Right renal pelvis (tissue), 4 donors: ENCODE data around the gene SLC9A8. TPM values are rescaled to one million over a fixed set of nuclear protein-coding genes. Genes with fewer than 3 reads are reported as not detected.

Source experiments
- DNase-seq, 4 donors: peaks; one replicate each; pipeline ENCODE4 v3.0.0-alpha.2; 2013; ENCODE audit warnings: low read depth in 4 of 4, low spot score in 3 of 4, missing footprints in 1 of 4
- polyA plus RNA-seq, 4 donors: library from polyadenylated mRNA; unstranded; fragments of 120-200 nt; gene quantifications; one replicate each; pipeline ENCODE4 v1.2.1, GENCODE V29; 2013; ENCODE audit not compliant: insufficient read length in 4 of 4

SLC9A8 gene
- polyA plus RNA-seq, 4 donors, result 8.1 to 9.8 (median 8.7) TPM

DNA sequence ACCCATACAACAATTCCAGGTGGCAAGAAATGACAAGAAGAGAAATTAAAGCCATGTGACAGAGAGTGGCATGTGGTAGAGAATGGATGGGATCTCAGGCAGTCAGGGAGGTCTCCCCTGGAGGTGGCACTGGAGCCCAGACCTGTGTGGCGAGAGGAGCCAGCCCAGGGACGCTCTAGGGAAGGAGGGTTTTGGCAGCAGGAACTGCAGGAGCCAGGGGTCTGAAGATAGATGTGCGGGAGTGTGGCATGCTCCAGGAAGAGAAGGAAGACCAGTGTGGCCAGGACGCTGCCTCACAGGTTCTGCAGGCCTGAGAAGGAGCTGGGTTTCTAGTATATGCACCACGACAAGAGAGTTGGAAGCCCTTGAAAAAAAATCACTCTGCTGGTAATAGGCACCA lies 57.6 kb downstream of the SLC9A8 start:
- DNase-seq, result no peak

DNA sequence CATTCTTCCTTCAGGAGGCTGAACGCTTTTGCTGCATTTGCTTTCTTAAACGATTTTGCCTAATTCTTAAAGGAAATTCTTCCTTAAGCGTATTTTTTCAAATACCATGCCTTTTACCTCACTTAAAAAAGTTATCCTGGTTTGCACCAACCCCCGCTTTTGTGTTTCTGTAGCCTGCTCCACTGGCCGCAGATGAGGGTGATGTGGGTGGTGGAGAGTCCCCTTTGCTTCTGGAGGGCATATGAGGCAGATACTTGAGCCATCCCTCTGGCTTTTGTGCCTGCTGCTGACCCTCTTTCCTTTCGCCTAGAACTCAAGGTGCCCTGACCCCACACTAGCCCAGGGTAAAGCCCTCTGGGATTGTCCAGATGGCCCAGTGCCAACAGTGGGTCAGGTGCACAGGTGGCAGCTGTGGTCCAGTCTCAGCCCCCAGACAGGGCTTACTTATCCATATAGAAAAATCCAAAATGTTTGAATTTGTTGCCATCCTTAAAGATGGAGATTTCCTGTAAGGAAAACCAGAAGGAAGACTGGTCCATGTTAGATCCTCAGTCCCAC lies 58.8 kb downstream of the SLC9A8 start:
- no peak for DNase-seq

DNA sequence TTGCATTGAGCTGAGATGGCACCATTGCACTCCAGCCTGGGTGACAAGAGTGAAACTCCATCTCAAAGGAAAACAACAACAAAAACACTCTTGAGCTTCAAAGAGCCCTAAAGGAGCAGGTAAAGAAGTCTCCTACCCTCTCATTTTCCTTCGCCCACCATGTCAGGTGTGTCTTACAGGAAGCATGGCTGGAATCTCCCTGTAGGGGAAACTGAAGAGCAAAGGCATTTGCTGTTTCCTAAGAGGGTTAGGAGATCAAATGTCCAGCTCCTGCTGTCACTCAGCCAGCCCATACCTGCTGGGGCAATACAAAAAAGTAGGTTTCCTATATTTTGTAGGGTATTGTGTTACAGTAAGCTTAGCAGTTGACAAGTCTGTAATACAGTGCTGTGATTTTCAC lies 59.4 kb downstream of the SLC9A8 start:
- DNase-seq, result no peak

DNA sequence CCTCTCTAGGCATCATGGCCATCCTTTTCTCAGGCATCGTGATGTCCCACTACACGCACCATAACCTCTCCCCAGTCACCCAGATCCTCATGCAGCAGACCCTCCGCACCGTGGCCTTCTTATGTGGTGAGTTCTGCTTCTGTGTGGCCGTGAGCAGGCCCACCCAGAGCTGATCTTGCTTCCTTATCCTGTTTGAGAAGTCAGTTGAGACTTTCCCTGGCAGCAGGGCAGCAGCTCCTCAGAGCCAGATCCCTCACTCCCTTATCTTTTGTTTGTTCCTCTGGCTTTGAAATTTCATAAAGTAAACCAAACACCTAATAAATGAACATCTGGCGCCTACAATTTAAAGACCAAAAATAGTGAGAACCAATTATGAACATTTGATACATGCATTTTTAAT lies 62.1 kb downstream of the SLC9A8 start:
- DNase-seq, result no peak

DNA sequence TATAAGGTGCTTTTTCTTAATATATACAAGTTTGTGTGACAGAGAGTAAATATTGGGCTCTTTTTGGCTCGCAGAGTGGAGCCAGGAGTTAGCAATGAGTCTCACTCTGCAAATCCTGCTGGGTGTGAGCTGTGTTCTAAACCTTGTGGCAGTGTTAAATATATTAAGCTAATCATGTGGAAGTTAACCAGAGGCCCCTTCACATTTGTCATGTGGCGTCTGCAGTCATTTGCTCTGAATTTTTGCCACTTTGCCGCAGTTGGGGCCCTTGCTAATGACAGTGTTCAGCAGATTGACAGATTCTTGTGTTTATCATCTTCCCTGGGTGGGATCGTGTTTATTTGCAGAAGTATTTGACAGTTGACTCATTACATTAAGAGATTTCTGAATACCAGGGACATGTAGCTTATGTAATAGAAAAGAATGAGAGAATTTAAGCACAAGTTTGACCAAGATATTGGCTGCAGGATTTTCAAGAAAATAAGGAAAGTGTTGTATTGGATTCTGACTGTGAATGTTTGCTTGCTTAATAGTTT lies 64.8 kb downstream of the SLC9A8 start:
- DNase-seq, result no peak

DNA sequence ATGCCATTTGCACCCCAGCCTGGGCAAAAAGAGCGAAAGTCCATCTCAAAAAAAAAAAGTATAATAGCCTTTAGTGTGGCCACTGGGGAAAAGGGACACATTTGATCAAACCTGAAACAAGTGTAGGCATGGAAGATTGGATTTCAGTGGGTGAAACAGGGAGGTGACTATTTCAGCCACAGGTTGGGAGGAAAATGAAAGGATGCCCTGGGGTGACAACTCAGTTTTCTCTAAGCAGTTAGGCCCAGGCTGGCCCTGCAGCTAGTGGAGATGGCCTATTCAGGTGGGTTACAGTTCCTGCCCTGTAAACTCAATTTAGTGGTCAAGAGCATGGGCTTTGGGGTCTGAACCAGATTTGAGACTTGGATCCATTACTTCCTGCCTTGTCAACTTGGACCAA lies 66.3 kb downstream of the SLC9A8 start:
- no peak for DNase-seq

DNA sequence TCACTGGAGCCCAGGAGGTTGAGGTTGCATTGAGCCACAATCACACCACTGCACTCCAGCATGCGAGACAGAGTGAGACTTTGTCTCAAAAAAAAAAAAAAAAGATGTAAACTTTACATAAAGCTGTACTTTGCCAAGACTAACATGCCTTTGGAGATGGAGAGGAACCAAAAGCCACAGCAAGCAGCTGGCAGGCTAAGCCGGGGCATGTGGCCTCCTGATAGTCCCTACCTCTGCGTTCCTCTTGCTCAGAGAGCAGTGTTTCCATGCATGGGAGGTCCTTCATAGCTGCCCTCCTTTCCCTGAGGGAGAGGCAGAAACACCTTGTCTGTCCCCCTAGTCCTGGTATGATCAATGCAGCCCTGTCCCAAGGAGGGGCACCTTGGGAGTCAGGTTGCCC lies 67.5 kb downstream of the SLC9A8 start:
- no peak for DNase-seq

DNA sequence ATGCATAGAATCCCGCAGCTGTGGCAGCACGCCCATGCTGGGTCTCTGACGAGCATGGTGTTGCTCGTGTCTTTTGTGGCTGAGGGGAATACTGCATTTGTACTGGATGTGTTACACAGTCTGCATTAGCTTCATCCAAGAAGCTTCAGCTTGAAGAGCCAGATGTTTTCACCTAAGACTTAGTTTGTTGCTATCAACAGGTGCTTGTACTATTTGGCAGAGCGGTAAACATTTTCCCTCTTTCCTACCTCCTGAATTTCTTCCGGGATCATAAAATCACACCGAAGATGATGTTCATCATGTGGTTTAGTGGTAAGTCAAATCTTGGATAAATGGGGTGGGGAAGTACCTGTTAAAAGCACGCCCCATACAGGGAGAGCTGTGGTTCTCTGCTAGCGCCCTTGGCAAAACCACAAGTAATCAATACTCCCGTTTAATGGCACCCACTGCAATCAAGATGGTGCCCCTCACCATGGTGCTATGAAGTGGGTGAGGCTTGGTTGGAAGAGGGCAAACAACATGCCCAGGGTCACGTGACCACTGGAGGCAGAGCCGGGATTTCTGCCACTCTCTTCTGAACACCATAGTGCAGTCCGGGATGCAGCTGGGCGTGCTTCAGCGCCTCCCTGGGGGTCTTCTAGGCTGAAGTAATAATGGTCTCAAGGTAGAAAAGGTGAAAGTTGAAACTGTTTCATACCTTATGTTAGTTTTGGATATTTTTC lies 68.3 kb downstream of the SLC9A8 start:
- DNase-seq, result no peak

DNA sequence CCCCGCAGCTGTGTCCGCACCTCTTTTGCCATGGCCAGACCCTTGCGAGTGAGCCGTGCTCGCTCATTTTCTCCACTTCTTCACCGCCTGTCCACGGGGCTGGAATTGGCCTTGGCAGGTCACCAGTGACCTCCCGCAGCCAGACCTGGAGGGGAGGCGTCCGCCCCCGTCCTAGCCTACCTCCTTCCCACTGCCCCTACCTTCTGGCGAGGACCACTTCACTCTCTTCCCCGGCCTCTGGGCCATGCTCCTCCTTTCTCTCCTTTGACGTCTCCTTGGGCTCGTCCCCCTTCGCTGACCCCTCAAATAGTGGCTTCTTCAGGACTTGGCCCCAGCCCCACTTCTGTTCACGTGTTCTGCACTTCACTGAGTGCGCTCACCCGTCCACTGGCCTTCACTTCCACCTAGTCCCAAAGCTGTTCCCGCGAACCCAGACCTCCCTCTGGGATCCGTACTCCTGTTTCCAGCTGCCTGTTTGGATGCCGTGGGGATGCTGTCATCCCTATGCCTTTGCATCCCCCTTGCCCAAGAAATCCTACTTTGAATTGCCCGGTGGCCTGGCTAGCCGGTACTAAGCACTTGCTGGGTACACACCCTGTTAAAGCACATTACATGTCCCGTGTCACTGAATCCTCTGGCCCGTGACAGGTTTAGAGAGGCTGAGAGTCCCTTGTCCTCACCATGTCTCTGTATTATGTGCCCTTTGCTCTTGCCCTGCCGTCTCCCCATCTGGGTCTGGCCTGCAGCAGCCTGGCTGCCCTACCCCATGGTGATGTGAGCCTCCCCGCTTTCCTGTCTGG lies 69.7 kb downstream of the SLC9A8 start:
- DNase-seq, result no peak

DNA sequence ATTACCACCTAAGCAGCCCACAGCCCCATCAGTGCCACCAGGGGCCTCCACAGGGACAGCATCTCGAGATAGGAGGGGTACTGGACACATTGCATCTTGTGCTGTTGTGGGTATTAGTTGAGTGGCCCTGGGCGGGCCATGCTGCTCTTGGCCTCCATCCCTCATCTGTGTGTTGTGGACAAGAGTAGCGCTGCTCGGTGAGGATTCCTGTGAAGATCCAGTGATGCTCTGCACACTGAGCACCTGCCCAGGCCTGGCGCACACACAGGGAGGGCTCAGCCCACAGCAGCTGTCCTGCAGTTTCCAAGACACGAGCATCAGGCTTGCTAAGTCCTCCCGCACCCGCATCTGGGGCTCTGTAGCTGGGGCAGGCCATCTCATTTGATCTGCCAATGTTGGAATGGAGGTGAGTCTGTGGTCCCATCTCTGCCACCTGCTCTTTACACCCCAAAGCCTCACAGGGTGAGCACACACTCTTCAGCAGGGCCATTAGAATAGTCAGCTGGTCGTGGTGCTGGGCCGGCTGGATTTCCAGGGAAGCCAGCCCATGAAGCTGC lies 70.7 kb downstream of the SLC9A8 start:
- no peak for DNase-seq

DNA sequence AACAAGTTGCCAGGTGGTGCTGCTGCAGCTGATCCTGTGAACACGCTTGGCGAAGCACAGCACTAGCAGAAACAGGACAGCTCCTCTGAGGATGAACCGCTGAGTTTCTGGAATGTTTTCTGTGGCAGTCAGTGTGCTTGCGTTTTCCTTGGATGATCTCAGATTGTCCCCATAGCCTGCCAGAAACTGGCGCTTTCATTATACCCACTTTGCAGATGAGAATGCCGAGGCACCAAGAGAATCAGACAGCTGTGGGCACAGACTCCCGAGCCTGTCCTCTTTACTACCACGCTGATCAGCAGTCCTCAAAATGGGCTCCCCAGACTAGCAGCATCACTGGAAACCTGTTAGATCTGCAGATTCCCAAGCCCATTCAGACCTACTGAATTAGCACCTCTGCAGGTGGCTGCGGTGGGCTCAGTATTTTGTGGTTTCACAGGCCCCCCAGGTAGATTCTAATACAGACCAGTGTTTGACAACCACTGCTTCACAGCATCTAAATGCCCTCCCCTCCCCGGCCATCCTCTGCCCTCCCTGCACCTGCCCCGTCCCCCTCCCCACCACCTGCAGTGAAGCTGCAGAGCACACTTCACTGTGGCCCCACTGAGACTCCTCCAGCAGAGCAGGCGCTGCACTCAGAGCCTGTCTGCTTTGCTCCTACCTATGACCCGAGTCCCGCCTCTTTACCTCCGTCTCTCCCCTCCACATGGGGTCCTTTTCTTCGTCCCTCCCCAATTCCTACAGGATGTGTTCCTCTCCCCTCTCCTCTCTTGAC lies 73.1 kb downstream of the SLC9A8 start:
- no peak for DNase-seq

DNA sequence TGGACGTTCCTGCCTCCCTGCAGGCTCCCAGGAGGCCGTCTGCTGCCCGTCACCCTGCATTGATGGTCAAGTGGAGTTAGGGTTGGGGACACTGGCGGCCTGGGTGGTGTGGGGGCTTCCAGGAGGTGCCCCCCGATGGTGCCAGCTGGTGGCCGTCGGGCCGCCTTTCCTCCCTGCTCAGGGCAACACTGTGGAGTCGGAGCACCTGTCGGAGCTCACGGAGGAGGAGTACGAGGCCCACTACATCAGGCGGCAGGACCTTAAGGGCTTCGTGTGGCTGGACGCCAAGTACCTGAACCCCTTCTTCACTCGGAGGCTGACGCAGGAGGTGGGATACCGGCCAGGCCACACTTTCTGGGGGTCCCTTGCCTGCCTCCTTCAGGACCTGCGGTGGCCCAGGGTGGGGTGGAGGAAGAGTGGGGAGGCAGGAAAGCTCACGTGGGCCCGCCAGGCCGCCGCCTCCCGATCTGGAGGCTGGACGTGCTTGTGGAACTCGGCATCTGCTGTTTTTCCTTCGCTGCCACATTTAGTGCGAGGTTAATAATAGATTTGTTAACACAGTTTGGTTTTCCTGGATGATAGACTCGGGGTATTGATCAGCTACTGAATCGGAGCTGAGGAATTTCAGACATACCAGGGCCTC lies 74.1 kb downstream of the SLC9A8 start:
- DNase-seq, result no peak

DNA sequence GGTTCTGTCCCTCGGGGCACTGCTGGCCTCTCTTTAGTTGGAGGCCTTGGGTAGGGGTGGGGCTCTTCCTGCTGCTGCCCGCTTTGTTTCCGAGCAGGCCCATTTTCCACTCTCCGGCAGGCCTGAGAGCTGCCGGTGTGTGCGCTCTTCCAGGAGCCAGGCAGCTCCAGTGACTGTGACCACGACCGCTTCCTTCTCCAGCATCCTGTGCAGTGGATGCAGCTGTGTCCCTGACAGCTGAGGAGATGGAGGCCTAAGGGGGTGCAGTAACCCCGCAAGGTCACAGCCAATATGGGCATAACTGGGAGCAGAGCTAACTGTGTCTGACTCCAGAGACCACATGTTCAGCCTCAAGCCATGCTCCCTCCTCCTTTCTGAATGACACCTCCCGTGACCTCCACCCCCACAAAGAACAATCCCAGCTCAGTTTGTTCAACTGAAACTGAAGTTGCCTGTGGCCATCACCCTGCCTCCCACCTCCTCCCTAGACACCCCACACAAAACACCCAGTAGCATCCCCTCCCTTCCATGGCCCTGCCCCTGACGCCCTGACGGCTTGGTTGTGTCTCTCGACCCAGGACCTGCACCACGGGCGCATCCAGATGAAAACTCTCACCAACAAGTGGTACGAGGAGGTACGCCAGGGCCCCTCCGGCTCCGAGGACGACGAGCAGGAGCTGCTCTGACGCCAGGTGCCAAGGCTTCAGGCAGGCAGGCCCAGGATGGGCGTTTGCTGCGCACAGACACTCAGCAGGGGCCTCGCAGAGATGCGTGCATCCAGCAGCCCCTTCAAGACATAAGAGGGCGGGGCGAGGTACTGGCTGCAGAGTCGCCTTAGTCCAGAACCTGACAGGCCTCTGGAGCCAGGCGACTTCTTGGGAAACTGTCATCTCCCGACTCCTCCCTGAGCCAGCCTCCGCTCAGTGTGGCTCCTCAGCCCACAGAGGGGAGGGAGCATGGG lies 74.9 kb downstream of the SLC9A8 start:
- no peak for DNase-seq

DNA sequence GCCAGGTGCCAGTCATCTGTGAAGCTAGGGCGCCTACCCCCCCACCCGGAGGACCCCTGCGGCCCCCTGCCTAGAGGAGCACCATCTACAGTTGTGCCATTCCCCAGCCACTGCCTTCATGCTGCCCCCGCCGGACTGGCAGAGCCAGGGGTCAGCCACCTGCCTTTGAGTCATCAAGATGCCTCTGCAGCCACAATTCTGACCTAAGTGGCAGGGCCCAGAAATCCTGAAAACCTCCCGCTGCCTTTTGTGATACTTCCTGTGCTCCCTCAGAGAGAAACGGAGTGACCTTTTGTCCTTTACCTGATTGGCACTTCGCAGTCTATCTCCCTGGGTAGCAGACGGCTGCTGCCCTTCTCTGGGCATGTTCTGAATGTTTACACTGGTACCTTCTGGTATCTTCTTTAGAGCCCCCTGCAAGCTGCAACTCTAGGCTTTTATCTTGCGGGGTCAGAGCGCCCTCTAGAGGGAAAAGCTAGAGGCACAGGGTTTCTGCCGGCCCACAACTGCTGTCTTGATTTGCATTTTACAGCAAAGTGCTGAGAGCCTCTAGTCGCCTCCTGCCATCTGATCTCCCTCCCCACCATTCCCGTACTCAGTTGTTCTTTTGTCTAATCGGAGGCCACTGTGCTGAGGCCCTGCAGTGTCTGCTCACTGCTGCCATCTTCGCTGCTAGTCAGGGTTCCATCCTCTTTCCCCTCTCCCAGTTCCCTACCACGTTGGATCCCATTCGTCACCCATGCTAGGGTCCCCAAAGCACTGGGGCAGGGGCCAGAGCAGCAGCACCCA lies 75.8 kb downstream of the SLC9A8 start:
- peak in 1 of 4 donors; percentile 49 for DNase-seq

DNA sequence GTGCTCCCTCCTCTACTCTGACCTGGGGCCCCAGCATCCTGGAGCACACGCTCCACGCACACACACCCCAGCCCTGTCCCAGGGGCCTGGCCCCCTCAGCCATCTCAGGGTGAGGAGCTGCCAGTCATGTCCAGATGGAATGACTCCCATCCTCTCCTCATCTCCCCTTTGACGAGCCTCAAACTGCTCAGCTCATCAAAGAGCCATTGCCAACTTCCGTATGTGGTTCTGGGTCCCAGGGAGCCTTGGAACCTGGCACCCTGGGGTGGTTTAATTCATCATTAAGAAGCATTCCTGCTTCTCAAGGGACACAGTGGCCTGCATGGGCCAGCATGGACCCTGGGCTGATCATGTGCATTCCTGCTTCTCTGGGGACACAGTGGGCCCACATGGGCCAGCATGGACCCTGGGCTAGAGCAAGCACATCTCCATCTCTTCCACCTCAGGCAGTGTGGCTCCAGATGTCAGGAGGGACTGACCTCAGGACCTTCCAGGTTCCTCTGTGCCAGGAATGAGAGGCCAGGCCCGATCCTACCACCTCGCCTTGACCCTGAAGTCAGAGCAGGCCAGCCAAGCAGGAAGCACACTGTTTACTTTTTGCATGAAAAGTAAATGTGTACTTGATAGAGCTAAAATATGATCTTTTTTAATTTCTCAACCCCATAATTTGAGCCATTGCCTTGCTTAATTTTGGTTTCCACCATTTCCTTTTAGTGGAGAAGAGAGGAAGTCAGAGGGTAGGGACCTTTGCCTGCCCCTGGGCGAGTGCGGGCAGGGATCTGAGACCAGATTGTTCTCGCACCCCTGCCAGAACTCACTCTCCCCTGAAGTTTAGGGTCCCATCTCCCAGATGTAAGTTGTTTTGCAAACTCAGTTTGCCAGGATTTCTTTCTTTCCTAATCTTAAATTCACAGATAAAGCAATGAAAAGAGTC lies 76.6 kb downstream of the SLC9A8 start:
- no peak for DNase-seq

DNA sequence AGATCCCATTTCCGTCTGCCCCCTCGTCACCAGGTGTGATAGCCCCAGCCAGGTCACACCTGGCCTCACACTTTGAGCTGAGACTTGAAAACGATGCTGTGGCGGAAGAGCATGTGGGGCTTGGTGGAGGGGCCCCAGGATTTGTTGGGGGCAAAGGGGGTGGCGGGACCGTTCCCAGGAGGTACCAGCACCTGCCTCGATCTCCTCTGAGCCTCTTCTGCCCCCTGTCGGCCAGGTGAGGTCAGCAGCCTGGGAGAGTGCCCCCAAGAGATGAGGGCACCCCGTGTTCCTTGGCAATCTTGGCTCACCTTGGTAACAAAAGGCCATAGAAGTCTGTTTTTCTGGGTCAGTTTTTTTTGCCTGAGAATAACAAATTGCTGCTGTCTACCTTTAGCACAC lies 77.3 kb downstream of the SLC9A8 start:
- no peak for DNase-seq
